GM12878 (cell line): ENCODE measurements around the gene MAML3.

Experiments used
- ATF2 ChIP-seq: IDR thresholded peaks from 2 replicates; pipeline ENCODE4 v1.6.1; 2012; ENCODE audit warnings: low read length, inconsistent platforms
- CBFB ChIP-seq: IDR thresholded peaks from 2 replicates; pipeline ENCODE4 v1.6.1; 2016; ENCODE audit warnings: antibody characterized with exemption, low read depth
- CBX5 ChIP-seq: sonication (generic); IDR thresholded peaks from 2 replicates; pipeline ENCODE4 v1.6.1; 2016; ENCODE audit warnings: low read depth, moderate library complexity, mild to moderate bottlenecking, inconsistent platforms
- HDGF ChIP-seq: fragments of 450-650 bp; IDR thresholded peaks from 2 replicates; pipeline ENCODE4 v1.6.1; 2016; ENCODE audit warnings: antibody characterized with exemption
- STAT3 ChIP-seq: IDR thresholded peaks from 2 replicates; pipeline ENCODE4 v1.6.1; 2011; ENCODE audit warnings: low read depth, low read length, improper control_type of control experiment
- TF ChIP-seq, protein P1 (sequence below), 3 experiments: IDR thresholded peaks in 2 of 3; conservative IDR thresholded peaks in 1 of 3; 2 replicates each; pipeline ENCODE4 v1.5.1; 2011; ENCODE audit warnings: low read depth in 3 of 3, low read length in 3 of 3, mild to moderate bottlenecking in 3 of 3, control low read depth in 2 of 3, moderate library complexity in 2 of 3, inconsistent platforms in 1 of 3, mixed read lengths in 1 of 3; ENCODE audit not compliant: control insufficient read depth in 2 of 3, insufficient read depth in 1 of 3; ENCODE audit errors: extremely low read depth in 1 of 3
- TF ChIP-seq, protein P2 (sequence below): IDR thresholded peaks from 2 replicates; pipeline ENCODE4 v1.6.1; 2012; ENCODE audit warnings: mild to moderate bottlenecking, low read depth, low read length
- TF ChIP-seq, protein P3 (sequence below): fragments of 450-650 bp; IDR thresholded peaks from 2 replicates; pipeline ENCODE4 v1.6.1; 2016; ENCODE audit warnings: mild to moderate bottlenecking, moderate library complexity, borderline replicate concordance

- TF ChIP-seq, protein P1, sequence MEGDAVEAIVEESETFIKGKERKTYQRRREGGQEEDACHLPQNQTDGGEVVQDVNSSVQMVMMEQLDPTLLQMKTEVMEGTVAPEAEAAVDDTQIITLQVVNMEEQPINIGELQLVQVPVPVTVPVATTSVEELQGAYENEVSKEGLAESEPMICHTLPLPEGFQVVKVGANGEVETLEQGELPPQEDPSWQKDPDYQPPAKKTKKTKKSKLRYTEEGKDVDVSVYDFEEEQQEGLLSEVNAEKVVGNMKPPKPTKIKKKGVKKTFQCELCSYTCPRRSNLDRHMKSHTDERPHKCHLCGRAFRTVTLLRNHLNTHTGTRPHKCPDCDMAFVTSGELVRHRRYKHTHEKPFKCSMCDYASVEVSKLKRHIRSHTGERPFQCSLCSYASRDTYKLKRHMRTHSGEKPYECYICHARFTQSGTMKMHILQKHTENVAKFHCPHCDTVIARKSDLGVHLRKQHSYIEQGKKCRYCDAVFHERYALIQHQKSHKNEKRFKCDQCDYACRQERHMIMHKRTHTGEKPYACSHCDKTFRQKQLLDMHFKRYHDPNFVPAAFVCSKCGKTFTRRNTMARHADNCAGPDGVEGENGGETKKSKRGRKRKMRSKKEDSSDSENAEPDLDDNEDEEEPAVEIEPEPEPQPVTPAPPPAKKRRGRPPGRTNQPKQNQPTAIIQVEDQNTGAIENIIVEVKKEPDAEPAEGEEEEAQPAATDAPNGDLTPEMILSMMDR (IDR thresholded peaks at IDR 0.05 in 2 of 3, conservative IDR thresholded peaks at IDR 0.05 in 1 of 3; ENCODE audit: control insufficient read depth in 2 of 3, extremely low read depth in 1 of 3, insufficient read depth in 1 of 3, low read depth in 3 of 3, low read length in 3 of 3) = no peak
- no peak for TF ChIP-seq HDGF
- no peak for TF ChIP-seq ATF2
- no peak for TF ChIP-seq CBX5
- no peak for TF ChIP-seq STAT3
- TF ChIP-seq CBFB = no peak
- TF ChIP-seq, protein P2, sequence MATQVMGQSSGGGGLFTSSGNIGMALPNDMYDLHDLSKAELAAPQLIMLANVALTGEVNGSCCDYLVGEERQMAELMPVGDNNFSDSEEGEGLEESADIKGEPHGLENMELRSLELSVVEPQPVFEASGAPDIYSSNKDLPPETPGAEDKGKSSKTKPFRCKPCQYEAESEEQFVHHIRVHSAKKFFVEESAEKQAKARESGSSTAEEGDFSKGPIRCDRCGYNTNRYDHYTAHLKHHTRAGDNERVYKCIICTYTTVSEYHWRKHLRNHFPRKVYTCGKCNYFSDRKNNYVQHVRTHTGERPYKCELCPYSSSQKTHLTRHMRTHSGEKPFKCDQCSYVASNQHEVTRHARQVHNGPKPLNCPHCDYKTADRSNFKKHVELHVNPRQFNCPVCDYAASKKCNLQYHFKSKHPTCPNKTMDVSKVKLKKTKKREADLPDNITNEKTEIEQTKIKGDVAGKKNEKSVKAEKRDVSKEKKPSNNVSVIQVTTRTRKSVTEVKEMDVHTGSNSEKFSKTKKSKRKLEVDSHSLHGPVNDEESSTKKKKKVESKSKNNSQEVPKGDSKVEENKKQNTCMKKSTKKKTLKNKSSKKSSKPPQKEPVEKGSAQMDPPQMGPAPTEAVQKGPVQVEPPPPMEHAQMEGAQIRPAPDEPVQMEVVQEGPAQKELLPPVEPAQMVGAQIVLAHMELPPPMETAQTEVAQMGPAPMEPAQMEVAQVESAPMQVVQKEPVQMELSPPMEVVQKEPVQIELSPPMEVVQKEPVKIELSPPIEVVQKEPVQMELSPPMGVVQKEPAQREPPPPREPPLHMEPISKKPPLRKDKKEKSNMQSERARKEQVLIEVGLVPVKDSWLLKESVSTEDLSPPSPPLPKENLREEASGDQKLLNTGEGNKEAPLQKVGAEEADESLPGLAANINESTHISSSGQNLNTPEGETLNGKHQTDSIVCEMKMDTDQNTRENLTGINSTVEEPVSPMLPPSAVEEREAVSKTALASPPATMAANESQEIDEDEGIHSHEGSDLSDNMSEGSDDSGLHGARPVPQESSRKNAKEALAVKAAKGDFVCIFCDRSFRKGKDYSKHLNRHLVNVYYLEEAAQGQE = no peak
- TF ChIP-seq, protein P3, sequence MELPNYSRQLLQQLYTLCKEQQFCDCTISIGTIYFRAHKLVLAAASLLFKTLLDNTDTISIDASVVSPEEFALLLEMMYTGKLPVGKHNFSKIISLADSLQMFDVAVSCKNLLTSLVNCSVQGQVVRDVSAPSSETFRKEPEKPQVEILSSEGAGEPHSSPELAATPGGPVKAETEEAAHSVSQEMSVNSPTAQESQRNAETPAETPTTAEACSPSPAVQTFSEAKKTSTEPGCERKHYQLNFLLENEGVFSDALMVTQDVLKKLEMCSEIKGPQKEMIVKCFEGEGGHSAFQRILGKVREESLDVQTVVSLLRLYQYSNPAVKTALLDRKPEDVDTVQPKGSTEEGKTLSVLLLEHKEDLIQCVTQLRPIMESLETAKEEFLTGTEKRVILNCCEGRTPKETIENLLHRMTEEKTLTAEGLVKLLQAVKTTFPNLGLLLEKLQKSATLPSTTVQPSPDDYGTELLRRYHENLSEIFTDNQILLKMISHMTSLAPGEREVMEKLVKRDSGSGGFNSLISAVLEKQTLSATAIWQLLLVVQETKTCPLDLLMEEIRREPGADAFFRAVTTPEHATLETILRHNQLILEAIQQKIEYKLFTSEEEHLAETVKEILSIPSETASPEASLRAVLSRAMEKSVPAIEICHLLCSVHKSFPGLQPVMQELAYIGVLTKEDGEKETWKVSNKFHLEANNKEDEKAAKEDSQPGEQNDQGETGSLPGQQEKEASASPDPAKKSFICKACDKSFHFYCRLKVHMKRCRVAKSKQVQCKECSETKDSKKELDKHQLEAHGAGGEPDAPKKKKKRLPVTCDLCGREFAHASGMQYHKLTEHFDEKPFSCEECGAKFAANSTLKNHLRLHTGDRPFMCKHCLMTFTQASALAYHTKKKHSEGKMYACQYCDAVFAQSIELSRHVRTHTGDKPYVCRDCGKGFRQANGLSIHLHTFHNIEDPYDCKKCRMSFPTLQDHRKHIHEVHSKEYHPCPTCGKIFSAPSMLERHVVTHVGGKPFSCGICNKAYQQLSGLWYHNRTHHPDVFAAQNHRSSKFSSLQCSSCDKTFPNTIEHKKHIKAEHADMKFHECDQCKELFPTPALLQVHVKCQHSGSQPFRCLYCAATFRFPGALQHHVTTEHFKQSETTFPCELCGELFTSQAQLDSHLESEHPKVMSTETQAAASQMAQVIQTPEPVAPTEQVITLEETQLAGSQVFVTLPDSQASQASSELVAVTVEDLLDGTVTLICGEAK = no peak
Measured at GRCh38 chr4:140133576-140133975, 20.4 kb downstream of the MAML3 start.
